ENCODE measurements around the gene VPS72.
A peak's percentile ranks its signal among the peaks of the same experiment; 100 is the strongest.

VPS72 gene

DNA sequence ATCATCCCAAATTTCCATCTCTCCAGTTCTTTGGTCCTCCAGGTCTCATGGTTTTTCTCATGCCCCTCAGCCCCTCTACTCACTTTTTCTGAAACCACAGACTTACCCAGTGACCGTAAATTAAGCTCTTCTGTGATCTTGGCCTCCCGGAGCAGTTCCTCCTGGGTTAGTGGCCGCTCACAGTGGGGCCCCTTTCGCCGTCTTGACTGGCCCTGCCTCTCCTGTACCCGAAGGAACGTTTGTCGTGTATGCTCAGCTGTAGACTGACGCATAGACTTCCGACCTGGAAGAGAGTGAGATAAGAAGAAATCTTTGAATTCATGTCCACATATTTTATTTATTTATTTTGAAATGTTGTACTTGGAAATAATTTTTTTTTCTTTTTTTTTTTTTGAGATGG lies 5.8 kb downstream of the VPS72 start:
- DNase-seq = no peak

DNA sequence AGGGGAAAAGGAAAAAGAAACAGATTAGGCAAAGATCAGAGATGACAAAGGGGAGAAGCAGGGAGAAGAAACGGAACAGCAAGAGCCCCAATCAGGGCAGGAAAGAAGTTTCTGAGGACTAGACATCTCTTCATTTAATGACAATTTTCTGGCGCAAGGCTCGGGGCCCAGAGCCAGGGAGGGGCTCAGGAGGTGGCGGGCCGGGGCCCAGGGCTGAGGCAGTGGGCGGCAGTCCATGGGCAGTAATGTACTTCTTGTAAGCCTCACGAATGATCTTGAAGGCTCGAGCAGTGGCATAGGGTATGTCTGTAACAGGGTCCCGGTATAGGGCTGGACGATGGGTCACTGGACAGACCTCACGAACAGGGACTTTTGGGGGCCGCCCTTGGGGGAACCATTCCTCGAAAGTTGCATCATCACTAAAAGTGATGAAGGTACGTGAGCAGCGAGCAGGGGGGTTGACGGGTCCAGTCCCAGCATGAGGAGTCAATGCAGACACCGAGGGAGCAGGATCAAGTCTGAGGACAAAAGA lies 13.4 kb downstream of the VPS72 start:
- no peak for DNase-seq

DNA sequence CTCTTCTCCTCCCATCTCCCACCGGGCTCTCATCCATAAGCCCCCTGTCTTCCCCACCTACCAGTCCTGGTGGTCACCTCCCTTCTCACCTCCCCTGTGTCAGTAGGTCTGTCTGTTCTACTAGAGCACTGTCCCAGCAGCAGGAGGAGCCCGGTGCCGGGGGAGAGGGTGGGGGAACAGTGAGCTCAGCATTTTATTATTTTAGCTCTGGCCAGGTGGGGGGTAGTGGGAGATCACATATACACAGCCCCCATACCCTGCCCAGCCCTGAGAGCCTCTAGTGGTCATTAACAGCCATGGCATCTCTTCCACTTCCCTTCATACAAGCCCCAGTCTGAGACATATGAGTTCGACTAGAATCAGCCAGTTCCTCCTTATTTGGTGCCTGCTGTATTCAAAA lies 14.1 kb downstream of the VPS72 start, which contains the start of gene TMOD4:
Gene TMOD4 (minus strand): TSS at position 119 of the 400 bp plus-strand sequence. CDS start 1,106 bp downstream, outside the sequence.
- DNase-seq = no peak

DNA sequence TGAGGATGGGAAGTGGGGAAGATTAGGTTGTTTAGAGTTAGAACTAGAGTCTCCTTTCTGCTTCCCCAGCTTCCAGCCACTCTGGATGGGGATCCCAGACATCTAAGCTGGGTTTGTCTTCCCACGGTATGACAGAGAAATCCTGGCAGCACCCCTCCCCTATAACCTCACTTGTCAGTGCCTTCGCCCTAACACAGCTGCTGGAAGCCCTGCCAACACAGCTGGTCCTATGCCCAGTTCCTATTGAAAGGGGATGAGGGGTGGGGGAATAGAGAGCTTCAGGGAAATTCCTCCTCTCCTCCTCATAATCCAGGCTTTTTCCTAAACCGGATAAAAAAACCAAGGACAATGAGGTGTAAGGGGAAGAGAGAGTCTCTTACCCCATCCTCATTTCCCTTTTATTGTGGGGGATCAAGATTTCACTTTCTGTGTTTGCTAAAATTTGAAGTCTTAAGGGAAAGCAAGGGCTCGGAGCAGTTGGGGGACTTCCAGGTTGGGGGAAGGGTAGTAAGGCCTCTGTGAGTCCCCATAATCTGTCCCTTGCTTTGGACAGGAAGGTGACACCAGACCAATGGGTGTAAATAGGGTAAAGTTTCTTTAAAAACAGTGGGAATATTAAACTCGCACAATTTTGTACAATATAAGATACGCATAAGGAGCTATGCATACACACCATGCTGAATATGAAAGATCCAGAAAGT lies 14.8 kb downstream of the VPS72 start:
- DNase-seq = no peak

DNA sequence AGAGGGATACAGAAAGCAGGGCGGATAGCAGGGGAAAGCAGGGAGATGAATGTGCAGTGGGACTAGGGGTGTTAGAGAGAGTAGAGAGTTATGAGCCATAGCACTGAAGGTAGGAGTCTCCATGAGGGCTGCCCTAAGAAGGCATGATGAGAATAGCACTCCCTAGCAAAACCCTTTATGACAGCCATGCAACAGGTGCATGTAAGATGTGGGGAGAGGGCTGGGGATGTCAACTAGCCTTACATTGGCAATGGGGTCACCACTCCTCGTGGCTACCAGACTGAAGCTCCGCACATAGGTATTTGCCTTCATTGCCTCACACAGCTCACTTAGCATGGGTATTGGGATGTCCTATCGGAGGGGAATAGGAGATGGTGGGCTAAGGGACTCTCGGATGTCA lies 18.8 kb downstream of the VPS72 start:
- DNase-seq = no peak

DNA sequence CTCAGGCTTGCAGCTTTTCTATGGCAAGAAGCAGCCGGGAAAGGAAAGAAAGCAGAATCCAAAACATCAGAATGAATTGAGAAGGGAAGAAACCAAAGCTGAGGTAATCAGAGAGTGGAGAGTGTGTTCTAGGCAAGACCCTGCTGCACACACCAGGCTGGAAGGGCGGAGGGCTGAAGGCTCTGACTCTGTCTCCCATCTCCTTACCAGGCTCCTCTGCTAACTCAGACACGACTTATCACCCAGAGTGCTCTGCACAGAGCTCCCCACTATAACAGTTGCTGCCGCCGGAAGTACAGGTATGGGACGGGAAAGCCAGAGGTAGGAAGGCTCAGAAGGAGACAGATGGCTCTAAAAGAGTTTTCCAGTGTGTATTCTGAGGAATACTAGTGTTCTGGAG lies 22.9 kb downstream of the VPS72 start:
- DNase-seq = no peak

DNA sequence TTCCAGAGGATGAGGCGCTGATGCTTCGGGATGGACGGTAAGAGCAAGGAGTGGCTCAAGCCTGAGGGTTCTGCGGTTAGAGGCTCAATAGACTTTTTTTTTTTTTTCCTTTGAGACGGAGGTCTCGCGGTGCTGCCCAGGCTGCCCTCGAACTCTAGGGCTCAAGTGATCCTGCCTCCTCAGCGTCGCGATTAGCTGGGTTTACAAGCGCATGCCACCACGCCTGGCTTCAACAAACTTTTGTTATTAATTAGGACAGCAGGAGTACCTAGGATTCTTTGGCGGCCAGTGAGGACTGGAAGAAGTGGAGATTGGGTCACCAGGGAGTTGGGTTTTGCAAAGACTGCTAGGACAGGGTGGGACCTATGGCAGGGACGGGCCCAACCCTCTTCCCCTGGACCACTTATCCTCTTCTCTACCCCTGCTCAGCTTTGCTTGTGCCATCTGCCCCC lies 23.5 kb downstream of the VPS72 start:
- no peak for DNase-seq

DNA sequence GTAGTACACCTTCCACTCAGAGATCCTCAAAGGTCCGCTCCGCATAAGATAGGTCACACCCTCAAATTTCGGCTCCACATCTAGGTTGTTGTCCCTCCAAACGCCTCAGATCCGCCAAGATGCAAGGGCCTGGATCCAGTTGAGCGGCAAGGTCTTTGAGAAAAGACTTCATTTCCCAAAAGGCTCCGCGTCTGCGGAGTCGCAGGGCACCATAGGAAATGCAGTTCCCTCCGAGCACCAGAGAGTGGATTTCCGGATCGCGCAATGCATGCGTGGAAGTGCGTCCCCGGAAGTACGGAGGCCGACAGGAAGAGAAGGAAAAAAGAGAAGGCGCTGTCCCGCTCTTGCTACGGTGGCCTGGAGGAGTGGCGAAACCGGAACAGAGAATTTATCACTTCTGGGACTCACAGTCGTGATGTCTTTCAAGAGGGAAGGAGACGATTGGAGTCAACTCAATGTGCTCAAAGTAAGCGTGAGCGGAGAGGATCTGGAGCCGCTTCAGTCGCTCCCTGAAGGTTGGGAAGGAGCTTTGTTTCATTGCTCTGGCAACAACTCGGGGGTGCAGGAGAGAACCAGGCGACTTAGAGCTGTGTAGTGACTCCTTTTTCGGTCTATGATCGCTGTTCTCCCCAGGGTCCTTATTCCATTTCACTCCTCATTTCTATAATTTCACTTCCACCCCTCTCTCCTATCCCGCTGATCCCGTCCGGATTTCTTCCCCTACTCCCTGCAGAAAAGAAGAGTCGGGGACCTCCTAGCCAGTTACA lies 24.1 kb downstream of the VPS72 start, which contains the start of the genes LYSMD1 and SCNM1:
Gene LYSMD1 (minus strand): TSS at position 165 of the 767 bp plus-strand sequence. CDS start 644 bp downstream, outside the sequence.
Gene SCNM1 (plus strand): TSS at position 407 of the 767 bp plus-strand sequence. CDS start 9 bp downstream, at position 416.
- peak; percentile 98 for DNase-seq

DNA sequence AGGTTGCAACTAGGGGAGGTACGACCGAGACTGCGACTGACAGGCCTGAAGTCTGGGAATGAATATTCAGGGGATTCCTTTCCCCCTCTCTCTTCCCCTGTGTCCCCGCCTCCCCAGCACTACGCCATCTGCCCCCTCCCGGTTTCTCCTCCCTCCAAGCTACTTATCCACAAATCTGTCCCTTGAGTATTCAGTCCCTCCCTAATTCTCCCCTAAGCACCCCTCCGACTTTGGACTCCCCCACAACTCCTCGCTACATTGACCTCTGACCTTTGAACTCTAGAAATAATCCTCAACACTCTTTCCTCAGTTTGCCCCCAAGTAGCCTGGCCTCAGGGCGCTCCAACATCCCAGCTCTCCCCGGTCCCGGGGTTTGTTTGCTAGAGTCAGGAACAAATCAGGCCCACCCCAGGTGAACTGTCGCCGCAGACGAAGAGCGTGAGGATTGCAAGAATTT lies 24.7 kb downstream of the VPS72 start:
- DNase-seq = no peak

DNA sequence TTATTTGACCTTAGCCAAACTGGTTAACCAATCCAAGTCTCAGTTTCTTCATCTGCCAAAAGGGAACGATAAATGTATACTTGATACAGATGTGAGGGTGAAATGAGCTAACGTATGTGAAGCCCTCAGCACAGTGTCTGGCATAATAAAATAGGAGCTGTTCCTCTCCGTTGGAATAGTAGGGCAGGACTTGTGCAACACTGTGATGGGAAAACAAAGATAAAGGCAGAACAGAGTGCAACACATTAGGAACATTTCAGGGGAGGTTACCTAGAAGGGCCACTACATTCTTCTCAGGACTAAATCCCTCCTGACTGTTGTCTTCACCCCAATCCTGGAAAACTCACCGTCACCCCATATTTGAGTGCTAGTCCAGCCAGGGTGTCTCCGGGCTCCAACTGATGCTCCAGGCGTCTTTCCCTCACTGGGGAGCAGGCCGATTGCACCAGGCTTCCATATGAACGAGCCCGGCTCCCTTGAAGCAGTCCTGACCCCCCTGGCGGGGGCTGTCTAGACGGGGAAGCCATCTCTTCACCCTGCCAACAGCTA lies 25.2 kb downstream of the VPS72 start:
- DNase-seq = no peak

DNA sequence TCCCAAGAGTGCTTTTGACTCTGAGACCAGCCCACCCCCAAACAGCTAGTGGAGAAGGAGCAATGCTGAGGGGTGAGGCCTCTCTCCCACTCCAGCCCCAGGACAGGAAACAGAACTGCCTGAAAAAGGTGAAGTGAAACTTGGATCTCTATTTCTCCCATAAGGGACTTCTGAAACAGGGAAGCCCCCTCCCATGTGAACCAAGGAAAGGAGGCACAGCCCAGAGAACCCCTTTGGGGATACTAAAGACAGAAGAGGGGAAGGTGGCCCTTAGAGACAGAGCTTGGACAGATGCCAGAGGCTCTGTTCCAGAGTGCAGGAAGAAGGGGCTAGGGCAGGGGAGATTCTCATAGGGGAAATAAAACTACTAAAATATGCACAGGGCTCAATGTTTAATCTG lies 30.6 kb downstream of the VPS72 start:
- DNase-seq = no peak

DNA sequence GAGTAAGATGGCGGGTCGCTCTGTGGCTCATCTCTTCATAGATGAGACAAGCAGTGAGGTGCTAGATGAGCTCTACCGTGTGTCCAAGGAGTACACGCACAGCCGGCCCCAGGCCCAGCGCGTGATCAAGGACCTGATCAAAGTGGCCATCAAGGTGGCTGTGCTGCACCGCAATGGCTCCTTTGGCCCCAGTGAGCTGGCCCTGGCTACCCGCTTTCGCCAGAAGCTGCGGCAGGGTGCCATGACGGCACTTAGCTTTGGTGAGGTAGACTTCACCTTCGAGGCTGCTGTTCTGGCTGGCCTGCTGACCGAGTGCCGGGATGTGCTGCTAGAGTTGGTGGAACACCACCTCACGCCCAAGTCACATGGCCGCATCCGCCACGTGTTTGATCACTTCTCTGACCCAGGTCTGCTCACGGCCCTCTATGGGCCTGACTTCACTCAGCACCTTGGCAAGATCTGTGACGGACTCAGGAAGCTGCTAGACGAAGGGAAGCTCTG lies 31.2 kb downstream of the VPS72 start:
- no peak for DNase-seq

DNA sequence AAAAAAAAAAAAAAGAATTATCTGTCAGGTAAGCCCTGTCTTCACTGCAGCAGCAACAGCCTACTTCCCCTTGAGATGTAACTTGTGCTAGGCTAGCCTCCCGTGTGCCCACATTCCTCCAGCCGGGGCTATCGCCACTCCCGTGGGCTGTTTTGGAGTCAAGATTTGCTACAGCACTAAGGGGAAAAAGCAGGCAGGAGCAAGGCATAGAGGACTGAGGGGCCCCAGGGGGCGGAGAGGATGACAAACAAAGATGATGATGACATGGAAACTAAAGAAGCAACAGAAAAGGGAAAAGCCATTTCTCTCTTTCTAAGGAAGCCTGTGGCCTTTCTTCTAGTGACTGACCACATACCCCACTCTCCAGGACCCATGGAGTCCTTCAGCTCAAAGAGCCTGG lies 31.7 kb downstream of the VPS72 start:
- no peak for DNase-seq

DNA sequence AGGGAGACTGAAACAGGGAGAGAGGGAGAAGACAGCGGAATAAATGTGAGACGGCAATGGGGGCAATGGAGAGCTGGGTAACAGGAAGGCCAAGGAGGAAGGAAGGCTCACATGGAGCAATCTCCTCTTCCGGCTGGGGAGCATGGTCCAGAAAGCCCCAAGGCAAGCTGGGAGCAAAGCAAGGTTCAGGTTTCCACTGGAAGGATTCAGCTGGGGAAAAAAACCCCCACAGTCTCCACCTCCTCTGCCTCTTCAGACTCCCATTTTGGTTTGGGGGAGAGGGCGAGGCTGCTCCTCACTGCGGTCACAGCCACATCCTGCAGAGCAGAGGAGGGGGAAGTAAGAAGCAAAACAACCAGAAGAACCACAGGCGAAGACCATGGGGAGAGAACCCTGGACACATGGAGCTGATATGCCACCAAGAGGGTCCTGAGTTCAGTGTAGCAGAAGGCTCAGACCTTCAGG lies 32.9 kb downstream of the VPS72 start:
- DNase-seq = peak; percentile 67

DNA sequence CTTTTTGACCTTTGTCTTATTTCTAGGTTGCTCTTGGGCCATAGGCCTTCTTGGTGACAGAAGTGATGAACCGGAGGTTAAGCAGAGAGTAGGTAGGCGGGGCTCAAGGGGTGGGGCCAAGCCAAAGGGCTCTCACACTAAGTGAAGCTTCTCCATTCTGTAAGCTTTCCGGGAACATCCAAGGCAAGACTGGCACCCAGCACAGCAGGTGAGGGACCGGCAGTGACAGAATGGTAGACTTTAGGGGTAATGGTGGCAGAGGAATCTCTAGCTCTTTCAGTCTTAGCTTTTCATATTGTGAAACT lies 33.5 kb downstream of the VPS72 start, which contains the start of gene TNFAIP8L2:
Gene TNFAIP8L2 (plus strand): TSS at position 135 of the 305 bp plus-strand sequence. CDS start 2,049 bp downstream, outside the sequence.
- peak; percentile 74 for DNase-seq

DNA sequence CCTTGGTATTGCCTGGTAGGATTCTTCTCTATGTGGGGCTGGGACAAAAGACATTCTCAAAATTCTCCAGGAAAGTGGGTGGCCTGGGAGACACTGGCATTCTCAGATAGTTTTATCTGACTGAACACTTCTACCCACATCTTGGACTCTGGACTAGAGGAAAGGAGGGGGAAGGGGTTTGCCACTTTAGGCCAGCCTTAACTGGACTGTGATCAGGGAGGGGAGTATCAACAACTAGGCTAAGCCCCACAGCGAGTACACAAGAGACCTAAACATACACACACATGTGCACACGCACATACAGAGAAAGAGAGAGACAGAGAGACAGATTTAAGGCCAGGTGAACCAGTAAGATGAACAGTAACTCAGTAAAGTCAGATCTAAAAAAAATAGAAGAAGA lies 42.3 kb downstream of the VPS72 start:
- DNase-seq = no peak

DNA sequence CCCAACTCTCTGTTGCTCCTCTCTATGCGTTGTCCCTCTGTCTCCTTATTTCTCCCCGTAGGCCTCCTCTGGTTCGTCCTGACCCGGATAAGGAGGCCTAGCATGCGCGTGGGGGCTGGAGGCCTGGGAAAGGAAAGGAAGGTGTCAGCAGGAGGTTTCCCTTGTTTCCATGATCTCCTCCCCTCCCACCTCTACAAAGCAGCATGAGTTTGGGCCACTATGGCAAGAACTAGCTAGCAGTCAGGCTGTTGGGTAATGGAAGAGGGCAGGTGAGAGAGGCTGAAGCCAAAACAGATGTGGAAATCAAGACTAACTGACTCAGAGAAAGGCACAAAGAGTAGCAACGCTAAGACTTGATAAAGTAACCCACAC lies 42.9 kb downstream of the VPS72 start:
- no peak for DNase-seq

DNA sequence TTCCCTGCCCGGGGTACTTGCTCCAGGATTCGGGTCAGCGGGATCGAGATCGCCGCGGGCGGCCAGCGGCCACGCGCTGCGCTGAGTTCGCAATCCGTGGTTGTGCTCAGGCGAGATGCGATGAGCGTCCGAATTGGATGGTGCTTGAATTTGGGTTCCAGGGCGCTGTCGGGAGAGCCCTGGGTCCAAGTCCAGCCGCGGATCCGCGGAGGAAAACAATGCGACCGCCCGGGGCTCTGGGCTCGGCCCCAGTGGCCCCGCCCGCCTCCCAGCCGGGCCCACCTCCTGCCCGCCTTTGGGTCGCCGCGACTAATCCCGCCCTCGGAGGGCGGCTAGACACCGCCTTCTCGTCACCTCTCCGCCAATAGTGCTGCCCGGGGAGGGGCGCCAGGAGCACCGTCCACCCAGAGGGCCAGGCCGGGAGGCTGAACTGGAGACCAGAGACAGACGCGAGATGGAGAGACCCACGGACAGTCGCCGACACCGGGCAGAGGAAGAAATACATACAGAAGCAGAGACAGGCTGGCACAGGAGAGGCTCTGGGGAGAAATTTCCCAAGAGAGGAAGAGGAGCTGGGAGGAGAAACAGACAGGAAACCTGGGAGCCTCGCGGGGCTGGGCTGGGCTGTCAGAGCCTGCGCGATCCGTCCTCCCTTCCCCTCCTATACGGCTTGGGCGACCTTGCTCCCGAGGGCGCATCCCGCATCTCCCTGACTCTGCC lies 43.4 kb downstream of the VPS72 start, which contains the start of gene SEMA6C:
Gene SEMA6C (minus strand): TSS at position 220 of the 720 bp plus-strand sequence. CDS start 4,010 bp downstream, outside the sequence.
- DNase-seq = peak; percentile 88

DNA sequence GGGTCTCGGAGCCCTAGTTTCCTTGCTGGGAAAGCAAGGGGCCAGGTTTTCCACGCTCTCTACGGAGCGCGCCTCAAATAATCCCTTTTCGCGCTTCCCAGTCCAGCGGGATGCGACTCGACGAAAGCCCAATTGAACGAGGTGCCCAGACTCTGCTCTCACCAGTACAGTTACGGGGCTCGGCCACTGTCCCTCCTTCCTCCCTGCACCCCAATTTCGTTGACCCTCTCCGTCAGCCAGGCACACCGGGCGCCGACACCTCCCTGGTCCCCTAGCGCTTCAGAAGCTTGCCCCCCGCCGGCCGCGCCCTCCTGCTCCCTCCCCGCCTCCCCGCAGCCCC lies 44.0 kb downstream of the VPS72 start:
- DNase-seq = no peak

DNA sequence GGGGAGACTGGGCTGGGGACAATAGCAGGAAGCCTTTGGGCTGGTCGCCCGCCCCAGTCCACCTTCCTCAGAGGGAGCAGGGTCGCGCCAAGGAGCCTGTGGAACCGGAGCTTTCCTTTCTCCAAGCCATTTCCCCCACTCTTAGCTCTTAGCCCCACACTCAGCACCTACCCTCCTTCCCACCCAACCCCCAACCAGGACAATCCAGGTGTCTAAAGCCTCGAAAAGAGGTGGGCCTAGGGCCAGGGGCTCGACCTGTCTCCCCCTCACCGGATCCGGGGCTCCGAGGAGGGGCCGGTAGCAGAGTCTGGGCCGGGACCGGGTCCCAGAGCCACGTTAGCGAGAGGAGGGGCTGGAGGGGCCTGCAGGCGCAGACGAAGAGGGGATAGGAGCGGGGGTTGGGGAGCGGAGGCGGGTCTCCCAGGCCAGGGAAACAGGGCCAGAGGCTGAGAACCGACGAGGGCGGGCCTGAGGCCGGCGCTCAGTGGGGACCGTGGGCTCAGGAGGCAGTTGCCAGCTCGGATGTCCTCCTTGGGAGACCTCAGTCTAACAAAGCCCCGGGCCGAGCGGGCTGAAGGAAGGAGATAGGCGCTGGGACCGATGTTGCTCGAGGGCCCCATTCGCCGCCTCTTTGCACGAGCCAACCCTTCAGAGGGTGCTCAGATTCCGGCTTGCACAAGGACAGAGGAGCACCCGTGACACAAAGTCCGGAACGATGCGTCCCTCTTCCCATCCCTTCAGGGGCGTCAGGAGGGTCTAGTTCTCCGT lies 44.5 kb downstream of the VPS72 start:
- no peak for DNase-seq

DNA sequence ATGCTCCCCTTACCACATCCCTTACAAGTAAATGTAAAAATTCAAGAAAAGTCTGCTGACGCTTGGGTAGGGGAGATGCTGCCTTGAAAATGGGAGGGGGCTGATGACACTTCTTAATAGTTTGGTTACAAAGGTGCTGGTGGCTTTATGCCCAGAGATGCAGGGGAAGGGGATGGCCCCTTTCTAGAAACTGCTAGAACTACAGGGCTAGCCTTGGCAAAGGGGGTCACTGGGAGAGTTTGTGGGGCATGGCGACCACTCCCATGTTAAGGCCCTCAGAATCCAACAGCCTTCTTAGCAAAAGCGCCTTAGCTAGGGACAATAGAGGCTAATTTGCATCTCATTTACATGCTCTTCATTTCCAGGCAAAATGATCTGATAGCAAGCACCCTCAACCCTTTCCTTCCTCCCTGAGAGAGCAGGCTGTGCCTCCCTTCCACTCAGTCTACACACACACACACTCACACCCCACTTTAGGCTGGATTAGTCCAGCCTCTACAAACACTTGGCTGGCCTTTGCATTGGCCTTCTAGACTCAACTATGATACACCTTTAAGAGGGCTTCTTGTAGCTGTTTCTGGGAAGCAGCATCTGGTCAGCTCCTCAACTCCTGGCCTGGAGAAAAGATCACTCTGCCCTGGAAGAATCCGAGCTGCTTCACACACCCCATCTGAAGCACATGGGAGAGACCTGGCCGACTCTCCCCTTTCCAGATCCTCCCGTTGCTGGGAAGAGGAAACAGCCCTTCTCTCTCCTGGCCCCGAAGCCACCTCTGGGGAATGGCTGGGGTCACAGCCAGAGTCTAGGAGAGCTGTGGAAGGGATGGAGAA lies 45.3 kb downstream of the VPS72 start:
- no peak for DNase-seq

Data from CD4-positive, alpha-beta T cell treated with Interleukin-12 subunit alpha and Interleukin-12 subunit beta, for 1 hour (primary cell).